Measurements from ENCODE around the gene PPP2R5D.

GRCh38 chr6:42988486-42989020 is 4.2 kb downstream of the PPP2R5D start:
- TF ChIP-seq CTCF (IDR thresholded peaks at IDR 0.05) (no peak), POLR2A (IDR thresholded peaks at IDR 0.05) (no peak)

Measured in sigmoid colon (tissue), 3 donors.